ENCODE results near the gene KLHL18.

KLHL18 gene

GRCh38 chr3:47370887-47371697 lies 88.3 kb downstream of the KLHL18 start:
- DNase-seq (ENCODE audit: low read depth): peak; percentile 22
- peak; percentile 19 for TF ChIP-seq CTCF (IDR thresholded peaks at IDR 0.05; ENCODE audit: low read length, missing control alignments)
- H3K4me3 ChIP-seq (replicated peaks; ENCODE audit: low read depth, low read length): no peak overlapping the region

DNA sequence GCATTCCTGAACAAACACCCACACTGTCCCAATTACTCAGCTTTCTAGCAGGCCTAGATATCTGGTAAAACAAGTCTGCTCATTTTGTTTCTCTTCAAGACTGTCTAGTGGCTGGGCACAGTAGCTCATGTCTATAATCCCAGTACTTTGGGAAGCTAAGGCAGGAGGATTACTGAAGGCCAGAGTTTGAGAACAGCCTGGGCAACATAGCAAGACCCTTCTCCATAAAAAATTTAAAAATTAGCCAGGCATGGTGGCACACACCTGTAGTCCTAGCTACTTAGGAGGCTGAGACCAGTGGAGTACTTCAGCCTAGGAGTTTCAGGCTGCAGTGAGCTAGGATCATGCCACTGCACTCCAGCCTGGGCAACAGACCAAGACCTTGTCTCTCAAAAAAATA lies 91.8 kb downstream of the KLHL18 start:
- no peak overlapping the region for H3K4me3 ChIP-seq (replicated peaks; ENCODE audit: low read depth, low read length)
- TF ChIP-seq CTCF (IDR thresholded peaks at IDR 0.05; ENCODE audit: low read length, missing control alignments): no peak
- DNase-seq (ENCODE audit: low read depth): no peak

DNA sequence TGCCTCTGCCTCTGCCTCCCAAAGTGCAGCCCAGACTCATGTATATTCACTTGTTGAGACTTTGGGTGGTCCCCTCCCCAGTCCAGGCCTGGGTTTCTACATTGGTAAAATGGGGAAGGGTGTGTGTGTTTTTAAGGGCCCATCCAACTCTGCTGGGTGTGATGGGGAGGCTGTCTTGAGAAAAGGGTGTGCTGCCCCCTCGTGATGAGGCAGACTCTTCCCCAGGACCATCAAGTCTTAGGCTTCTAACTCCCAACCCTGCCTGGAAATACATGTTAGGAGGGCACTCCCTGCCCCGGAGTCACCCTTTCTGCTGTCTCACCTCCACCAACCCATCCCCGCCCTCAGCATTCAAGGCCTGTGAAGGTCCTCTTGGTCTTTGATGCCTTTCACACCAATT lies 93.6 kb downstream of the KLHL18 start:
- TF ChIP-seq CTCF (IDR thresholded peaks at IDR 0.05; ENCODE audit: low read length, missing control alignments): no peak
- no peak for DNase-seq (ENCODE audit: low read depth)
- H3K4me3 ChIP-seq (replicated peaks; ENCODE audit: low read depth, low read length): no peak overlapping the region

GRCh38 chr3:47377186-47377585 lies 94.4 kb downstream of the KLHL18 start:
- TF ChIP-seq CTCF (IDR thresholded peaks at IDR 0.05; ENCODE audit: low read length, missing control alignments): no peak
- no peak overlapping the region for H3K4me3 ChIP-seq (replicated peaks; ENCODE audit: low read depth, low read length)
- no peak for DNase-seq (ENCODE audit: low read depth)

GRCh38 chr3:47378869-47379268 lies 96.1 kb downstream of the KLHL18 start:
- DNase-seq (ENCODE audit: low read depth): no peak
- no peak overlapping the region for H3K4me3 ChIP-seq (replicated peaks; ENCODE audit: low read depth, low read length)
- no peak for TF ChIP-seq CTCF (IDR thresholded peaks at IDR 0.05; ENCODE audit: low read length, missing control alignments)

DNA sequence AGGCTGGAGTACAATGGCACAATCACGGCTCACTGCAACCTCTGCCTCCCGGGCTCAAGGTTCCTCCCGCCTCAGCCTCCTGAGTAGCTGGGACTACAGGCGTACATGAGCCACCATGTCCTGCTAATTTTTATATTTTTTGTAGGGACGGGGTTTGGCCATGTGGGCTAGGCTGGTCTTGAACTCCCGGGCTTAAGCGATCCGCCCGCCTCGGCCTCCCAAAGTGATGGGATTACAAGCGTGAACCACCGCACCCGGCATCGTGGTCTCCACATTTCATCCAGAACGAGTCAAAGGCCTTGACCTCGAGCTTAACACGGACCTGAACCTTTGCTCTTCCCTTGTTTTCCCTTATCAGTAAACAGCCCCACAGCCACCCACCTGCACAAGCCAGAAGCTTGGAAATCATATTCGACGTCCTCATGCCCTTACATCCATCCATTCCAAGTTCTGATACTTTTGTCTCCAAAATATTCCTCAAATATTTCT lies 96.7 kb downstream of the KLHL18 start:
- TF ChIP-seq CTCF (IDR thresholded peaks at IDR 0.05; ENCODE audit: low read length, missing control alignments): no peak
- peak overlapping the region; percentile 98 for H3K4me3 ChIP-seq (replicated peaks; ENCODE audit: low read depth, low read length)
- DNase-seq (ENCODE audit: low read depth): no peak
